PC-9 (cell line): ENCODE data around the gene AKAP8. TPM values are rescaled to one million over a fixed set of nuclear protein-coding genes. Genes with fewer than 3 reads are reported as not detected.

ENCODE experiments used
- BruUV-seq: library from RNA; stranded (reverse); fragments of 400-500 nt; replicated peaks from 2 replicates; lab custom pipeline; 2021; lab: Mats Ljungman, UMichigan
- CTCF ChIA-PET: fragments of 300-600 bp; sonication (Branson Sonifier 250); formaldehyde crosslinking; loops from one replicate; lab custom pipeline; 2022; ENCODE audit warnings: antibody characterized with exemption; lab: Charles Lee
- POLR2A ChIA-PET: fragments of 300-600 bp; sonication (Branson Sonifier 250); formaldehyde crosslinking; loops from one replicate; lab custom pipeline; 2022; ENCODE audit warnings: antibody characterized with exemption; ENCODE audit not compliant: unreplicated experiment; lab: Charles Lee
- DNase-seq, 2 experiments: peaks; one replicate each; pipeline versions ENCODE4 v3.0.0 to v3.0.0-alpha.2; 2015 to 2022; ENCODE audit warnings: mixed read lengths in 1 of 2
- H2AFZ ChIP-seq: fragments of 200-600 bp; sonication (generic); 2 replicates; pipeline ENCODE4 v1.8.1; 2017; ENCODE audit warnings: antibody characterized with exemption
- H3F3A ChIP-seq: fragments of 200-600 bp; sonication (generic); 2 replicates; pipeline ENCODE4 v1.8.1; 2017; ENCODE audit warnings: antibody characterized with exemption, mild to moderate bottlenecking, low read depth; ENCODE audit not compliant: insufficient read depth
- H3K27ac ChIP-seq: fragments of 200-600 bp; sonication (generic); 2 replicates; pipeline ENCODE4 v1.6.1; 2016; ENCODE audit warnings: mixed run types
- H3K27me3 ChIP-seq: fragments of 200-600 bp; sonication (generic); 2 replicates; pipeline ENCODE4 v1.6.1; 2016; ENCODE audit warnings: low read depth, mixed run types; ENCODE audit not compliant: insufficient read depth
- H3K36me3 ChIP-seq: fragments of 200-600 bp; sonication (generic); 2 replicates; pipeline ENCODE4 v1.6.1; 2016; ENCODE audit warnings: low read depth, mixed run types
- H3K4me1 ChIP-seq: fragments of 200-600 bp; sonication (generic); replicated peaks from 2 replicates; pipeline ENCODE4 v1.6.1; 2016; ENCODE audit warnings: mixed run types; ENCODE audit not compliant: insufficient read depth
- H3K4me2 ChIP-seq: fragments of 200-600 bp; sonication (generic); 2 replicates; pipeline ENCODE4 v1.6.1; 2017; ENCODE audit warnings: mixed run types
- H3K4me3 ChIP-seq: fragments of 200-600 bp; sonication (generic); 2 replicates; pipeline ENCODE4 v1.6.1; 2016; ENCODE audit warnings: mixed run types
- H3K79me2 ChIP-seq: fragments of 200-600 bp; sonication (generic); 2 replicates; pipeline ENCODE4 v1.6.1; 2017; ENCODE audit warnings: low read depth, mixed run types
- H3K9me2 ChIP-seq: fragments of 200-600 bp; sonication (generic); 2 replicates; pipeline ENCODE4 v1.8.1; 2017; ENCODE audit warnings: mild to moderate bottlenecking; ENCODE audit not compliant: insufficient read depth
- H3K9me3 ChIP-seq: fragments of 200-600 bp; sonication (generic); 2 replicates; pipeline ENCODE4 v1.8.1; 2016; ENCODE audit warnings: low read depth; ENCODE audit not compliant: insufficient read depth
- H4K20me1 ChIP-seq: fragments of 200-600 bp; sonication (generic); 2 replicates; pipeline ENCODE4 v1.8.1; 2017; ENCODE audit not compliant: insufficient read depth
- CTCF ChIP-seq: fragments of 200-600 bp; sonication (generic); conservative IDR thresholded peaks from 2 replicates; pipeline ENCODE4 v1.6.1; 2017; ENCODE audit warnings: mixed run types, antibody characterized with exemption, mild to moderate bottlenecking, moderate library complexity
- EZH2 ChIP-seq: fragments of 200-600 bp; sonication (generic); IDR thresholded peaks from 2 replicates; pipeline ENCODE4 v1.8.0; 2017; ENCODE audit warnings: antibody characterized with exemption, low read depth
- intact Hi-C: fragments of 100-400 bp; cut with micrococcal nuclease; formaldehyde crosslinking; loops from one replicate; pipeline ENCODE4 v1.10.0; 2022; ENCODE audit not compliant: unreplicated experiment
- total RNA-seq: library from RNA; stranded (reverse); gene quantifications from 2 replicates; pipeline ENCODE4 v1.2.3, GENCODE V29; 2021

The AKAP8 gene
- total RNA-seq, 1 experiment from 2014 or later: 43.4 TPM

DNA sequence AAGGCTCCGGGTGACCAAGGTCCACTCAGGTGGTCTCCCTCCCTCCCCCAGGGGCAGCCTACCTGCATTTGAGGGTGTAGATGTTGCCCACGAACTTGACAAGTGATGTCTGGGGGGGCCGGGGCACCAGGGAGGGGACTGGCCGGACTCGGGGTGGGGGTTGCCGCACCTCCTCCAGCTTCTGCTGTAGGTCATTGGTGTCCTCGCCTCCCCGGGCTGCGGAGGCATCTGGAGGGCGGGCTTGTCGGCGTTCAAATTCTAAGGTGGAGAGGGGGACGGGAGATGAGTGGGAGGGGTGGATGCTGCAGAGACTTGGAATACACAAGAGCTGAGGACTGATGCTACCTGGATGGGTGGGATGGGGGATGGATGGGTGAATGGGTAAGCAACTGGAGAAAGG, 44.5 kb upstream of the AKAP8 start:
- peaks cover 9% of the 10 kb centered on the region for H3K79me2 ChIP-seq
- ChIA-PET CTCF (no interaction called here), POLR2A (interaction anchor here (0.6 kb wide), 1 partner anchor 28 kb away, joined by 3 read pairs; no protein-coding TSS in a partner anchor)
- no peaks in the 10 kb centered on the region for H3K9me3 ChIP-seq
- no peak overlapping the region for H2AFZ ChIP-seq
- DNase-seq: no peak
- no TSS peak for BruUV-seq
- H3K27ac ChIP-seq: no peak overlapping the region
- TF ChIP-seq CTCF: no peak
- no peak for TF ChIP-seq EZH2
- no peaks in the 10 kb centered on the region for H3K9me2 ChIP-seq
- peaks cover 17% of the 10 kb centered on the region; the same call in 1 of the 2 replicates for H3K36me3 ChIP-seq
- H4K20me1 ChIP-seq: peaks cover 10% of the 10 kb centered on the region
- peaks cover 27% of the 10 kb centered on the region; the same call in 1 of the 2 replicates for H3F3A ChIP-seq
- intact Hi-C loops: no loop called here
- no peaks in the 10 kb centered on the region for H3K27me3 ChIP-seq
- H3K4me1 ChIP-seq: peaks cover 6% of the 10 kb centered on the region; the same call in 1 of the 2 replicates
- H3K4me2 ChIP-seq: no peak overlapping the region
- H3K4me3 ChIP-seq: no peak overlapping the region

GRCh38 chr19:15423130-15423529, 43.5 kb upstream of the AKAP8 start:
- Histone ChIP-seq H3K27ac (no peak overlapping the region), H3K9me2 (no peaks in the 10 kb centered on the region), H4K20me1 (no peaks in the 10 kb centered on the region; the same call in 1 of the 2 replicates), H3K36me3 (peaks cover 17% of the 10 kb centered on the region; the same call in 1 of the 2 replicates), H3K4me2 (no peak overlapping the region), H2AFZ (no peak overlapping the region), H3K79me2 (peaks cover 6% of the 10 kb centered on the region), H3F3A (peaks cover 27% of the 10 kb centered on the region; the same call in 1 of the 2 replicates), H3K27me3 (no peaks in the 10 kb centered on the region), H3K9me3 (no peaks in the 10 kb centered on the region), H3K4me3 (no peak overlapping the region), H3K4me1 (peaks cover 6% of the 10 kb centered on the region; the same call in 1 of the 2 replicates)
- no peak for TF ChIP-seq EZH2
- DNase-seq: no peak
- POLR2A ChIA-PET: no interaction called here
- intact Hi-C loops: no loop called here
- BruUV-seq: no TSS peak
- CTCF ChIA-PET: no interaction called here

DNA sequence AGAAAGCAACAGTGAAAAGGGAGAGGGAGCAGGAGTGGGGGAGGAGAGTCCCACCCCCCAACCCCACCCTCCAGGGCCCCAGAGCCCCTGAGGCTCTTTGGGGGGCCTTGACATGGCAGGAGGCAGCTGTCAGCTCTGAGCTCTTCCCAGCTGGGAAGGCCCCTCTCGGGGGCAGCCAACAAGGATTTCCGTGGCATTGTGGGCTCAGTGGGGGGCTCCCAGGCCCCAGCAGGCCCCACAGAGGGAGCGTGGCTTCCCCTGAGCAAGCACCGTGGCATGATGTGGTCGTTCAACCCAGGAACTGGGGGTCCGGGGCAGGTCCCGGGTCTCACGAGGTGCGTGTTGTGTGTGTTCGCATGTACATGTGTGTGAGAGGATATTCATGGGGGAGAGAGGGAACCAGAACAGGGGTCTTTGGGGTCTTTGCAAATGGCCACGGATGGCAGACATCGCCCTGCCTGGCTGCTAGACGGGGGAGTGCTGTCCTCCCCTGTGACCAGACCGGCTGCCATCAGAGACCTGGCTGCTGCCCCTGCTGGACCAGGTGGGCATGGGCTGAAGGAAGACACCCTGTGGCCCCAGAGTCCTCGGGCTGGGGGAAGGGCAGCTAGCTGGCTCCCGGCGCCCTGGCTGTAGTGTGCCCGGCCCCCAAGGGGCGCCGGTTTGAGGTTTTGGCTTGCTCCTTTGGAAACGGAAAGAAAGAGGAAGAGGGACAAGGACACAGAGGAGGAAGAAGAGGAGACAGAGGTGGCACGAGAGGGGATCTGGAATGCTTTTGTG, 42.9 kb upstream of the AKAP8 start:
- H3K4me1 ChIP-seq: peaks cover 8% of the 10 kb centered on the region
- H2AFZ ChIP-seq: no peak overlapping the region
- peaks cover 12% of the 10 kb centered on the region for H3K79me2 ChIP-seq
- no TSS peak for BruUV-seq
- no peak overlapping the region for H3K27ac ChIP-seq
- H4K20me1 ChIP-seq: peaks cover 5% of the 10 kb centered on the region
- no peak overlapping the region for H3K4me3 ChIP-seq
- no peak for DNase-seq
- H3K9me2 ChIP-seq: no peaks in the 10 kb centered on the region
- no peak for TF ChIP-seq CTCF
- no peak for TF ChIP-seq EZH2
- H3K36me3 ChIP-seq: peaks cover 17% of the 10 kb centered on the region; the same call in 1 of the 2 replicates
- peaks cover 27% of the 10 kb centered on the region; the same call in 1 of the 2 replicates for H3F3A ChIP-seq
- CTCF ChIA-PET: interaction anchor here (0.6 kb wide), 1 partner anchor 52 kb away, joined by 3 read pairs; no protein-coding TSS in a partner anchor
- no peaks in the 10 kb centered on the region for H3K27me3 ChIP-seq
- H3K4me2 ChIP-seq: no peak overlapping the region
- no peaks in the 10 kb centered on the region for H3K9me3 ChIP-seq
- intact Hi-C loops: no loop called here
- POLR2A ChIA-PET: interaction anchor here (0.6 kb wide), 2 partner anchors 26 to 44 kb away, joined by 3 to 26 read pairs; no protein-coding TSS in a partner anchor
